Right lobe of liver (tissue), 6 donors: ENCODE data around the gene HDAC10. TPM values are rescaled to one million over a fixed set of nuclear protein-coding genes. Genes with fewer than 3 reads are reported as not detected.

ENCODE experiments used
- ATAC-seq, 4 donors: fragments of 200-7000 bp; cut with Tn5 transposase; one replicate each; pipeline ENCODE4 v1.9.1; 2020; ENCODE audit warnings: mild to moderate bottlenecking in 4 of 4, moderate library complexity in 4 of 4
- DNase-seq, 3 donors: peaks; one replicate each; pipeline ENCODE4 v3.0.0-alpha.2; 2020
- H3K27ac ChIP-seq, 3 donors: fragments of 200-600 bp; one replicate each; pipeline ENCODE4 v1.8.0; 2022
- H3K27me3 ChIP-seq, 2 donors: fragments of 200-600 bp; one replicate each; pipeline ENCODE4 v1.8.0; 2022
- H3K36me3 ChIP-seq, 4 donors: fragments of 200-600 bp; sonication (generic) in 1 of 4; one replicate each; pipeline versions ENCODE4 v1.5.1 to v1.8.0; 2017 to 2022; ENCODE audit warnings: control low read depth in 1 of 4
- H3K4me1 ChIP-seq, 4 donors: fragments of 200-600 bp; sonication (generic) in 1 of 4; one replicate each; pipeline versions ENCODE4 v1.5.1 to v1.8.0; 2017 to 2022; ENCODE audit warnings: control low read depth in 1 of 4
- H3K4me3 ChIP-seq, 3 donors: fragments of 200-600 bp; one replicate each; pipeline ENCODE4 v1.8.0; 2022
- H3K9me3 ChIP-seq, 4 donors: fragments of 200-600 bp; sonication (generic) in 1 of 4; one replicate each; pipeline versions ENCODE4 v1.5.1 to v1.8.0; 2017 to 2022; ENCODE audit warnings: control low read depth in 1 of 4
- POLR2A ChIP-seq: fragments of 450-650 bp; IDR thresholded peaks from one replicate; pipeline ENCODE4 v1.6.1; 2017; ENCODE audit warnings: antibody characterized with exemption, mild to moderate bottlenecking
- WGBS: methylation state at CpG from one replicate; pipeline ENCODE4 v1.1.6; 2018; ENCODE audit warnings: low coverage, low lambda C conversion rate; ENCODE audit not compliant: insufficient coverage; ENCODE audit errors: missing lambda C conversion rate; 5-methylcytosine and 5-hydroxymethylcytosine counted together
- intact Hi-C, 2 donors: fragments of 100-400 bp; cut with DNase I; formaldehyde crosslinking; loops; one replicate each; pipeline versions ENCODE4 v1.11.2 to v1.14.1; 2022
- total RNA-seq, 6 experiments: library from RNA; depleted of rRNA in 2 of 6; stranded (reverse); fragments of >200 nt in 2 of 6; fragmentation: NEBNext Ultra II Directional in 3 of 6; extraction: Animal tissue kit (Norgen Biotek cat#: 25700) in 3 of 6; gene quantifications; one replicate each; pipeline versions ENCODE4 v1.1.0 to v1.2.4, GENCODE V29; 2016 to 2023
- TF ChIP-seq, protein P1 (sequence below), 4 donors: fragments of 200-600 bp in 3 of 4; fragments of 450-650 bp in 1 of 4; IDR thresholded peaks; one replicate each; pipeline versions ENCODE4 v1.5.1 to v1.8.0; 2016 to 2022; ENCODE audit warnings: antibody characterized with exemption in 4 of 4, mild to moderate bottlenecking in 2 of 4
- donor health status: DM: no; HTN: yes; CAD: no.
- donor health status: DM: no; HTN: no; CAD: no.
- donor health status: DM: no; HTN: no; CAD: no.
- donor health status: DM: no; HTN: yes; CAD: no.
- donor health status: DM: no; HTN: yes; CAD: no.

Gene HDAC10
- total RNA-seq, 6 experiments from 2014 or later, result 19.6 to 30.5 (median 23.0) TPM

DNA sequence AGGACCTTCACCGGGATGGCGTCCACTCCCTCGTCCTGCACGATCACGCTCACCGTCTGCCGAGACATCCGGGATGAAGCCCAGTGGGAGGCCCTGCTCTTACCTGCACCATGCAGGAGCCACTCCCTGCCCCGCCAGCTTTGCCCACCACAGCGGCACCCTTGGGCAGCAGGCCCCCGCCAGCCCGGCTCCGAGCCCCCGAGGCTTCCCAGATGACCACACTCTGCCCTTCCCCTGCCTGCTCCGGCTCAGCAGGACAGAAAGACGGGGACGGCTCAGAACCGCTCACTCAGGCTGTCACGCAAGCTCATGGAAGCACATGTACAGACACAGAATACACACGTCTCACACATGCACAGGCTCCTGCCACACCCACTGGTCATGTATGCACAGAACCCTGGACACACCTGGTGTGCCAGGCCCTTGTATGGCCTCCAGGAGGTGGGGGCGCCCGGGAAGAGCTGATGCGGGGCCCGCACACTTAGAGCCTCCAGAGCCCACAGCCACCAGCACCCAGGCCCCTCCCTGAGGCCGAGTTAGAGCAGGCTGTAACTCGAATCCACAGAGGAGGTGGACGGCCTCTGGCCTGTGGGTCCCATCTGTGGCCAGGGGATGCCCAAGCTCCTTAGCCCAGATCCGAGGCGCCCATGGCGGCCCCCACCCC, 28.0 kb upstream of the HDAC10 start:
- no peak for TF ChIP-seq POLR2A
- TF ChIP-seq, protein P1, sequence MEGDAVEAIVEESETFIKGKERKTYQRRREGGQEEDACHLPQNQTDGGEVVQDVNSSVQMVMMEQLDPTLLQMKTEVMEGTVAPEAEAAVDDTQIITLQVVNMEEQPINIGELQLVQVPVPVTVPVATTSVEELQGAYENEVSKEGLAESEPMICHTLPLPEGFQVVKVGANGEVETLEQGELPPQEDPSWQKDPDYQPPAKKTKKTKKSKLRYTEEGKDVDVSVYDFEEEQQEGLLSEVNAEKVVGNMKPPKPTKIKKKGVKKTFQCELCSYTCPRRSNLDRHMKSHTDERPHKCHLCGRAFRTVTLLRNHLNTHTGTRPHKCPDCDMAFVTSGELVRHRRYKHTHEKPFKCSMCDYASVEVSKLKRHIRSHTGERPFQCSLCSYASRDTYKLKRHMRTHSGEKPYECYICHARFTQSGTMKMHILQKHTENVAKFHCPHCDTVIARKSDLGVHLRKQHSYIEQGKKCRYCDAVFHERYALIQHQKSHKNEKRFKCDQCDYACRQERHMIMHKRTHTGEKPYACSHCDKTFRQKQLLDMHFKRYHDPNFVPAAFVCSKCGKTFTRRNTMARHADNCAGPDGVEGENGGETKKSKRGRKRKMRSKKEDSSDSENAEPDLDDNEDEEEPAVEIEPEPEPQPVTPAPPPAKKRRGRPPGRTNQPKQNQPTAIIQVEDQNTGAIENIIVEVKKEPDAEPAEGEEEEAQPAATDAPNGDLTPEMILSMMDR (IDR thresholded peaks at IDR 0.05), result no peak
- DNase-seq, result no peak
- H3K27ac ChIP-seq, result no peak overlapping the region
- H3K36me3 ChIP-seq, result peaks cover 0 to 83% (median 51%) of the 10 kb centered on the region in 4 donors
- peaks cover 0 to 9% (median 0%) of the 10 kb centered on the region in 4 donors for H3K4me1 ChIP-seq
- H3K4me3 ChIP-seq, result no peak overlapping the region
- H3K9me3 ChIP-seq, result no peaks in the 10 kb centered on the region
- no CpG with 5 or more reads among the region's 30 CpGs for WGBS
- H3K27me3 ChIP-seq, result no peaks in the 10 kb centered on the region
- intact Hi-C loops, result loop anchor here (5.0 to 10.0 kb wide), 2 partner anchors 46 to 48 kb away; partner anchors contain the start of gene DENND6B (in 2 of the 2)
- ATAC-seq, result no peak

DNA sequence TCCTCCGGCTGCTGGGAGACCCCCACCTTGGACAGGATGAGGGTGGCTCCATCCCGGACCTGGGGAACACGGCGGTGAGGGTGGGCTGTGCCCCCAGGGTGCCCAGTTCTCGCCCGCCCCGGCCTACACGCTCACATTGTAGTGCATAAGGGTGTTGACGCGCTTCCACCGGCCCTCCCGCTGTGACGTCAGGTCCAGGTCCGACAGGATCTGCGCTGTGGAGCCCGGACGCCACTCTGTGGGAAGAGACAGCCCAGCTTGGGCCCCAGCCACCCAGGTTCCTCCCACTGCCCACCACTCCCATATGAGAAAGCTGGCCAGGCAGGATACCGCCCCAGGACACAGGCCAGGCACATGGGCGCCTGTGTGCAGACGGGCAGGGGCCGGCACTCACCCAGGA, 27.4 kb upstream of the HDAC10 start:
- WGBS, result no CpG with 5 or more reads among the region's 21 CpGs
- no peak overlapping the region for H3K4me3 ChIP-seq
- H3K27ac ChIP-seq, result no peak overlapping the region
- H3K9me3 ChIP-seq, result no peaks in the 10 kb centered on the region
- intact Hi-C loops, result loop anchor here (5.0 to 10.0 kb wide), 2 partner anchors 46 to 49 kb away; partner anchors contain the start of gene DENND6B (in 2 of the 2)
- no peak for DNase-seq
- H3K36me3 ChIP-seq, result peaks cover 0 to 79% (median 49%) of the 10 kb centered on the region in 4 donors
- H3K4me1 ChIP-seq, result peaks cover 0 to 13% (median 0%) of the 10 kb centered on the region in 4 donors
- H3K27me3 ChIP-seq, result no peaks in the 10 kb centered on the region
- no peak for ATAC-seq
- TF ChIP-seq, protein P1 (IDR thresholded peaks at IDR 0.05), result no peak
- TF ChIP-seq POLR2A, result no peak

DNA sequence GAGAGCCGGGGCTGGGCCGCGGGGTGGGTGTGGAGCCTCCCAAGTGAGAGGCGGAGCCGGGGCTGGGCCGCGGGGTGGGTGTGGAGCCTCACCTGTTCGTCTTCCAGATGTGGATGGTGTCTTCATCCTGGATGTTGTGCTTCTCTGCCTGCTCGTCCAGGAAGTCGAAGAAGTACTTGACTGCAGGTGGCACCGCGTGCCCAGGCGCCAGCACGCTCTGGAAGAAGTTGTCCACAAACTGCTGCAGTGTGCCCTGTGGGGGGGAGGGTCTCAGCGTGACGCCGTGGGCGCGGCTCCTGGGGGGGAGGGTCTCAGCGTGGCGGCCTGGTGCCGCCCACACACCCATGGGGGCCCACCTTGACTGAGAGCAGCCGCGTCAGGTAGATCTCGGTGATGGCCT, 26.7 kb upstream of the HDAC10 start:
- DNase-seq (no peak), ATAC-seq (no peak)
- WGBS, result 74% methylated on average over 5 of the region's 25 CpGs
- Histone ChIP-seq H3K4me1 (peaks cover 0 to 13% (median 0%) of the 10 kb centered on the region in 4 donors), H3K36me3 (peaks cover 0 to 73% (median 42%) of the 10 kb centered on the region in 4 donors), H3K4me3 (no peak overlapping the region), H3K27me3 (no peaks in the 10 kb centered on the region), H3K27ac (no peak overlapping the region), H3K9me3 (no peaks in the 10 kb centered on the region)
- TF ChIP-seq, protein P1 (IDR thresholded peaks at IDR 0.05), result no peak
- no peak for TF ChIP-seq POLR2A
- intact Hi-C loops, result loop anchor here (5.0 to 10.0 kb wide), 2 partner anchors 47 to 50 kb away; partner anchors contain the start of gene DENND6B (in 2 of the 2)

DNA sequence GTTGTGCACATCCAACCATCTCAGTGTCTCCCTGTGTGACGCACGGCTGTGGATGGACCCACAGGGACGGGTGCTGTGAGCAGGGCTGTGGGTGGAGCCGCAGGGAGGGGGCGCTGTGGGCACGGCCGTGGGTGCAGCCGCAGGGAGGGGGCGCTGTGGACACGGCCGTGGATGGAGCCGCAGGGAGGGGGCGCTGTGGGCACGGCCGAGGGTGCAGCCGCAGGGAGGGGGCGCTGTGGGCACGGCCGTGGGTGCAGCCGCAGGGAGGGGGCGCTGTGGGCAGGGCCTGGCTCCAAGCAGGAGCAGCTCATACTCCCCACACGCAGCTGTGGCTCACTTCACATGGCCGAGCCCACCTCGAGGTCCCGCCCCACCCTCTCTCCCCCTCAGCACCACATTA, 25.1 kb upstream of the HDAC10 start:
- DNase-seq (peak; percentile 77 to 80 (median 79)), ATAC-seq (peak; percentile 58 to 68 (median 62))
- WGBS, result 46% methylated on average over 11 of the region's 25 CpGs
- TF ChIP-seq POLR2A, result no peak
- TF ChIP-seq, protein P1 (IDR thresholded peaks at IDR 0.05), result peak; percentile 35 to 70 (median 48)
- Histone ChIP-seq H3K4me3 (no peak overlapping the region), H3K4me1 (peaks cover 3 to 19% (median 4%) of the 10 kb centered on the region in 4 donors), H3K27ac (no peak overlapping the region), H3K9me3 (no peaks in the 10 kb centered on the region), H3K27me3 (no peaks in the 10 kb centered on the region), H3K36me3 (peaks cover 0 to 58% (median 32%) of the 10 kb centered on the region in 4 donors)
- intact Hi-C loops, result loop anchor here (5.0 to 10.0 kb wide), 2 partner anchors 49 to 51 kb away; partner anchors contain the start of gene DENND6B (in 2 of the 2)
